GM23338 (cell line): Measurements from ENCODE around the gene LLPH. TPM values are rescaled to one million over a fixed set of nuclear protein-coding genes. Genes with fewer than 3 reads are reported as not detected.

Experiments used
- ATAC-seq: fragments of 200-7000 bp; cut with Tn5 transposase; 3 replicates; pipeline ENCODE4 v1.9.1; 2020
- DNase-seq: peaks from one replicate; pipeline ENCODE4 v3.0.0-alpha.2; 2015; ENCODE audit warnings: low spot score
- H2AFZ ChIP-seq: fragments of 200-600 bp; sonication (generic); 2 replicates; pipeline ENCODE4 v1.8.0; 2016; ENCODE audit warnings: antibody characterized with exemption, mild to moderate bottlenecking, moderate library complexity
- H3F3A ChIP-seq: fragments of 200-600 bp; sonication (generic); replicated peaks from 2 replicates; pipeline ENCODE4 v1.8.0; 2017; ENCODE audit warnings: antibody characterized with exemption, mixed run types, low read depth
- H3K27ac ChIP-seq: fragments of 200-600 bp; sonication (generic); 2 replicates; pipeline ENCODE4 v1.6.1; 2016; ENCODE audit warnings: low read depth
- H3K27me3 ChIP-seq: fragments of 200-600 bp; sonication (generic); 2 replicates; pipeline ENCODE4 v1.8.0; 2016; ENCODE audit warnings: mild to moderate bottlenecking, mixed run types, moderate library complexity; ENCODE audit not compliant: insufficient read depth
- H3K36me3 ChIP-seq: fragments of 200-600 bp; sonication (generic); 2 replicates; pipeline ENCODE4 v1.8.0; 2016; ENCODE audit warnings: mild to moderate bottlenecking; ENCODE audit not compliant: insufficient read depth
- H3K4me1 ChIP-seq: fragments of 200-600 bp; sonication (generic); 2 replicates; pipeline ENCODE4 v1.8.0; 2016; ENCODE audit warnings: mild to moderate bottlenecking, moderate library complexity; ENCODE audit not compliant: insufficient read depth
- H3K4me2 ChIP-seq: fragments of 200-600 bp; sonication (generic); 2 replicates; pipeline ENCODE4 v1.7.1; 2017; ENCODE audit warnings: mixed run types
- H3K4me3 ChIP-seq: fragments of 200-600 bp; sonication (generic); 2 replicates; pipeline ENCODE4 v1.6.1; 2016; ENCODE audit warnings: mixed run types
- H3K79me2 ChIP-seq: fragments of 200-600 bp; sonication (generic); replicated peaks from 2 replicates; pipeline ENCODE4 v1.8.0; 2017; ENCODE audit warnings: mild to moderate bottlenecking; ENCODE audit not compliant: insufficient read depth
- H3K9me2 ChIP-seq: fragments of 200-600 bp; sonication (generic); 2 replicates; pipeline ENCODE4 v1.8.0; 2017; ENCODE audit not compliant: insufficient read depth
- H4K20me1 ChIP-seq: fragments of 200-600 bp; sonication (generic); replicated peaks from 2 replicates; pipeline ENCODE4 v1.8.0; 2017; ENCODE audit warnings: mild to moderate bottlenecking; ENCODE audit not compliant: insufficient read depth
- H3K27ac Mint-ChIP-seq: 2 replicates; pipeline ENCODE4 v1.8.0; 2020; ENCODE audit warnings: inconsistent platforms, mild to moderate bottlenecking, moderate library complexity, mixed read lengths
- H3K27me3 Mint-ChIP-seq: 3 replicates; pipeline ENCODE4 v1.8.0; 2022; ENCODE audit warnings: low read depth, mild to moderate bottlenecking, moderate library complexity, mixed read lengths, inconsistent platforms; ENCODE audit not compliant: insufficient read depth, poor library complexity
- H3K36me3 Mint-ChIP-seq: 3 replicates; pipeline ENCODE4 v1.8.0; 2021; ENCODE audit warnings: low read depth, mild to moderate bottlenecking, inconsistent platforms, moderate library complexity, mixed read lengths
- H3K4me1 Mint-ChIP-seq: 3 replicates; pipeline ENCODE4 v1.8.0; 2020; ENCODE audit warnings: mild to moderate bottlenecking, inconsistent platforms, mixed read lengths
- H3K4me3 Mint-ChIP-seq: 3 replicates; pipeline ENCODE4 v1.8.0; 2021; ENCODE audit warnings: moderate library complexity, mild to moderate bottlenecking, inconsistent platforms, mixed read lengths
- H3K9me3 Mint-ChIP-seq: 3 replicates; pipeline ENCODE4 v1.8.0; 2020; ENCODE audit warnings: moderate library complexity, mild to moderate bottlenecking, inconsistent platforms, mixed read lengths
- CREB1 ChIP-seq: fragments of 250-450 bp; sonication (Bioruptor Pico); IDR thresholded peaks from 2 replicates; pipeline ENCODE4 v1.5.0; 2020; ENCODE audit warnings: low read depth, mild to moderate bottlenecking, moderate library complexity
- CTCF ChIP-seq, 2 experiments: fragments of 200-600 bp in 1 of 2; sonication (generic) in 1 of 2; conservative IDR thresholded peaks; 2 replicates each; pipeline versions ENCODE4 v1.5.1 to v1.6.1; 2016 to 2017; ENCODE audit warnings: antibody characterized with exemption in 2 of 2, low read depth in 2 of 2, mild to moderate bottlenecking in 2 of 2, moderate library complexity in 1 of 2
- ETS1 ChIP-seq: IDR thresholded peaks from 2 replicates; pipeline ENCODE4 v1.6.1; 2016; ENCODE audit warnings: antibody characterized with exemption
- EZH2 ChIP-seq: fragments of 200-600 bp; sonication (generic); IDR thresholded peaks from one replicate; pipeline ENCODE4 v1.8.0; 2017; ENCODE audit warnings: antibody characterized with exemption, mild to moderate bottlenecking, low read depth; ENCODE audit not compliant: unreplicated experiment
- EZH2phosphoT487 ChIP-seq: fragments of 200-600 bp; sonication (generic); IDR thresholded peaks from one replicate; pipeline ENCODE4 v1.8.1; 2018; ENCODE audit warnings: antibody characterized with exemption; ENCODE audit not compliant: unreplicated experiment
- JUNB ChIP-seq: IDR thresholded peaks from one replicate; pipeline ENCODE4 v1.6.1; 2016; ENCODE audit warnings: antibody characterized with exemption; ENCODE audit not compliant: unreplicated experiment
- NANOG ChIP-seq: IDR thresholded peaks from 2 replicates; pipeline ENCODE4 v1.6.1; 2016; ENCODE audit warnings: antibody characterized with exemption, borderline replicate concordance
- POLR2AphosphoS5 ChIP-seq: IDR thresholded peaks from 2 replicates; pipeline ENCODE4 v1.6.1; 2016; ENCODE audit warnings: antibody characterized with exemption, low read depth
- REST ChIP-seq: IDR thresholded peaks from one replicate; pipeline ENCODE4 v1.6.1; 2018; ENCODE audit warnings: antibody characterized with exemption; ENCODE audit not compliant: unreplicated experiment
- STAT1 ChIP-seq: IDR thresholded peaks from one replicate; pipeline ENCODE4 v1.6.1; 2016; ENCODE audit warnings: antibody characterized with exemption; ENCODE audit not compliant: unreplicated experiment
- ZNF114 ChIP-seq: fragments of 250-450 bp; sonication (Bioruptor Pico); IDR thresholded peaks from 2 replicates; pipeline ENCODE4 v1.5.0; 2020; ENCODE audit warnings: mild to moderate bottlenecking, moderate library complexity
- ZNF331 ChIP-seq: fragments of 250-450 bp; sonication (Bioruptor Pico); IDR thresholded peaks from 2 replicates; pipeline ENCODE4 v1.5.0; 2020; ENCODE audit warnings: low read depth, mild to moderate bottlenecking, moderate library complexity
- ZNF462 ChIP-seq: fragments of 250-450 bp; sonication (Bioruptor Pico); IDR thresholded peaks from 2 replicates; pipeline ENCODE4 v1.5.0; 2020; ENCODE audit warnings: mild to moderate bottlenecking, moderate library complexity
- polyA plus RNA-seq: library from polyadenylated mRNA; unstranded; fragments of >200 nt; fragmentation: Nextera tagmentation; extraction: Ambion mirVana; gene quantifications from 2 replicates; pipeline ENCODE4 v1.2.1, GENCODE V29; 2016
- total RNA-seq: library from RNA; depleted of rRNA; stranded (reverse); fragments of >200 nt; shearing (Covaris generic); gene quantifications from 2 replicates; pipeline ENCODE4 v1.2.3, GENCODE V29; 2014

Gene LLPH
- total and polyA plus RNA-seq, 2 experiments from 2014 or later: 10.7 to 56.6 TPM

- H2AFZ ChIP-seq: no peak overlapping the region
- Mint-ChIP-seq H3K4me1 (no peaks in the 10 kb centered on the region), H3K36me3 (no peaks in the 10 kb centered on the region), H3K9me3 (no peaks in the 10 kb centered on the region), H3K4me3 (no peak overlapping the region), H3K27me3 (no peaks in the 10 kb centered on the region), H3K27ac (no peak overlapping the region)
- no peaks in the 10 kb centered on the region for H4K20me1 ChIP-seq
- H3K9me2 ChIP-seq: peaks cover 5% of the 10 kb centered on the region; the same call in 1 of the 2 replicates
- H3K4me2 ChIP-seq: no peak overlapping the region
- no peak for DNase-seq
- H3K4me3 ChIP-seq: no peak overlapping the region
- H3K27me3 ChIP-seq: no peaks in the 10 kb centered on the region
- H3K4me1 ChIP-seq: no peaks in the 10 kb centered on the region; the same call in 1 of the 2 replicates
- no peak for TF ChIP-seq JUNB
- TF ChIP-seq STAT1: no peak
- no peak for TF ChIP-seq EZH2
- no peak for TF ChIP-seq POLR2AphosphoS5
- no peak for TF ChIP-seq EZH2phosphoT487
- no peak for TF ChIP-seq ZNF114 (CRISPR knock-in tag)
- no peak for TF ChIP-seq REST
- TF ChIP-seq NANOG: no peak
- no peak for TF ChIP-seq CTCF (conservative IDR thresholded peaks at IDR 0.05; ENCODE audit: low read depth in 2 of 2)
- TF ChIP-seq ETS1: no peak
- no peak for TF ChIP-seq CREB1 (CRISPR knock-in tag)
- TF ChIP-seq ZNF462 (CRISPR knock-in tag): no peak
- TF ChIP-seq ZNF331 (CRISPR knock-in tag): no peak
- H3K79me2 ChIP-seq: no peaks in the 10 kb centered on the region
- H3K27ac ChIP-seq: no peak overlapping the region
- H3F3A ChIP-seq: no peaks in the 10 kb centered on the region
- H3K36me3 ChIP-seq: no peaks in the 10 kb centered on the region
- ATAC-seq: no peak
Observed at GRCh38 chr12:66072566-66072965, 58.0 kb downstream of the LLPH start.
